ENCODE data around the gene KLF14. TPM values are rescaled to one million over a fixed set of nuclear protein-coding genes. Genes with fewer than 3 reads are reported as not detected.
A peak's percentile ranks its signal among the peaks of the same experiment; 100 is the strongest.

KLF14 gene
- total and polyA plus RNA-seq, 2 donors (not counting 3 experiments of a cell fraction or from before 2014, with no cell fraction given), result 0.01 TPM; not detected in 1

DNA sequence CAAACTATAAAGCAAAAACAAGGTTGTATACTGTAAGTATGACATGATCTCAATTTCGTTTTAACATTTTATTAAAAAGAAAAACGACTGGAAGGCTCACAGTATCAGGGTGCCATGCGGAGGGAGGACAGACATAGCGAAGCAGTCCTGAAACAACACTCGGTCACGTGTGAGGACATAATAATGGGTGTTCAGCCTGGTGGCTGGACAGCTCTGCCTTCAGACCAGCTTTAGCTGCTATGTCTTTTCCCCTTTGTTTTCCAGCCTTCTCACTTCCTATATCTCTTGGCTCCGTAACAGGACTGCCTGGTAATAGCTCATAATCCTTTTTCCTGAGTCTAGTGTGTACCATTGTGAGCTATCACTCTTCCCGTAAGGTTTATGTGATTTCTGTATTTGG lies 18.4 kb upstream of the KLF14 start:
- FAIRE-seq (no peak), DNase-seq (ENCODE audit: low read depth, low spot score) (peak; percentile 28)
- POLR2A ChIA-PET, result no interaction called here
- no peaks in the 10 kb centered on the region for H3K4me1 ChIP-seq (ENCODE audit: control insufficient read depth, extremely low read depth, insufficient read depth, low read length)
- TF ChIP-seq, protein P1, sequence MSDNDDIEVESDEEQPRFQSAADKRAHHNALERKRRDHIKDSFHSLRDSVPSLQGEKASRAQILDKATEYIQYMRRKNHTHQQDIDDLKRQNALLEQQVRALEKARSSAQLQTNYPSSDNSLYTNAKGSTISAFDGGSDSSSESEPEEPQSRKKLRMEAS (IDR thresholded peaks at IDR 0.05; ENCODE audit: insufficient read depth, insufficient read length), result no peak
- TF ChIP-seq FOS (IDR thresholded peaks at IDR 0.05; ENCODE audit: borderline replicate concordance, insufficient read depth, low read length) (no peak), GATA2 (IDR thresholded peaks at IDR 0.05; ENCODE audit: insufficient read depth, insufficient read length, low read depth, low read length) (no peak), EZH2 (IDR thresholded peaks at IDR 0.05; ENCODE audit: borderline replicate concordance, low read depth, low read length, severe bottlenecking) (no peak), JUN (IDR thresholded peaks at IDR 0.05; ENCODE audit: borderline replicate concordance, insufficient read depth, insufficient read length, low read depth) (no peak), MYC (IDR thresholded peaks at IDR 0.05; ENCODE audit: low read depth, low read length) (no peak), POLR2AphosphoS5 (IDR thresholded peaks at IDR 0.05; ENCODE audit: insufficient read depth, low read depth, low read length) (no peak), POLR2A (IDR thresholded peaks at IDR 0.05; ENCODE audit: low read depth, low read length) (no peak)
- TF ChIP-seq, protein P2, sequence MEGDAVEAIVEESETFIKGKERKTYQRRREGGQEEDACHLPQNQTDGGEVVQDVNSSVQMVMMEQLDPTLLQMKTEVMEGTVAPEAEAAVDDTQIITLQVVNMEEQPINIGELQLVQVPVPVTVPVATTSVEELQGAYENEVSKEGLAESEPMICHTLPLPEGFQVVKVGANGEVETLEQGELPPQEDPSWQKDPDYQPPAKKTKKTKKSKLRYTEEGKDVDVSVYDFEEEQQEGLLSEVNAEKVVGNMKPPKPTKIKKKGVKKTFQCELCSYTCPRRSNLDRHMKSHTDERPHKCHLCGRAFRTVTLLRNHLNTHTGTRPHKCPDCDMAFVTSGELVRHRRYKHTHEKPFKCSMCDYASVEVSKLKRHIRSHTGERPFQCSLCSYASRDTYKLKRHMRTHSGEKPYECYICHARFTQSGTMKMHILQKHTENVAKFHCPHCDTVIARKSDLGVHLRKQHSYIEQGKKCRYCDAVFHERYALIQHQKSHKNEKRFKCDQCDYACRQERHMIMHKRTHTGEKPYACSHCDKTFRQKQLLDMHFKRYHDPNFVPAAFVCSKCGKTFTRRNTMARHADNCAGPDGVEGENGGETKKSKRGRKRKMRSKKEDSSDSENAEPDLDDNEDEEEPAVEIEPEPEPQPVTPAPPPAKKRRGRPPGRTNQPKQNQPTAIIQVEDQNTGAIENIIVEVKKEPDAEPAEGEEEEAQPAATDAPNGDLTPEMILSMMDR (IDR thresholded peaks at IDR 0.05; ENCODE audit: extremely low read depth in 1 of 2, insufficient read depth in 1 of 2, low read depth in 1 of 2, low read length in 2 of 2), result no peak
- no peaks in the 10 kb centered on the region for H3K79me2 ChIP-seq (ENCODE audit: control insufficient read depth, insufficient read depth, low read length)
- no peak overlapping the region for H2AFZ ChIP-seq (ENCODE audit: low read depth, low read length)
- H3K36me3 ChIP-seq (ENCODE audit: control insufficient read depth in 2 of 2, extremely low read depth in 1 of 2, insufficient read depth in 2 of 2, low read length in 2 of 2), result no peaks in the 10 kb centered on the region
- no peaks in the 10 kb centered on the region for H3K9me3 ChIP-seq (replicated peaks; ENCODE audit: control insufficient read depth, insufficient read depth, low read length)
- intact Hi-C loops (cut with micrococcal nuclease), result loop anchor here (10.0 kb wide), 1 partner anchor 82 kb away; no protein-coding TSS in a partner anchor
- H3K4me3 ChIP-seq (replicated peaks in 1 of 3; ENCODE audit: insufficient read depth in 1 of 3, low read depth in 1 of 3, low read length in 3 of 3), result no peak overlapping the region
- H3K9ac ChIP-seq (replicated peaks; ENCODE audit: extremely low read depth, insufficient read depth, low read length), result no peak overlapping the region
- H3K9me1 ChIP-seq (replicated peaks; ENCODE audit: control insufficient read depth, extremely low read depth, insufficient read depth, low read length), result no peaks in the 10 kb centered on the region
- dilution Hi-C loops (cut with MboI; ENCODE audit: extremely low pct_ligation_motif_present, low sequenced_read_pairs), result no loop called here
- H3K27me3 ChIP-seq (ENCODE audit: control insufficient read depth in 2 of 2, insufficient read depth in 2 of 2, low read length in 2 of 2), result peaks cover 28 to 45% of the 10 kb centered on the region in 2 experiments
- no peaks in the 10 kb centered on the region for H4K20me1 ChIP-seq (replicated peaks; ENCODE audit: control insufficient read depth, extremely low read depth, insufficient read depth, low read length)
- CTCF ChIA-PET, result interaction anchor here (1.1 to 1.9 kb wide), 2 partner anchors 475 to 680 kb away, joined by 3 to 7 read pairs; no protein-coding TSS in a partner anchor
- no peak overlapping the region for H3K4me2 ChIP-seq (ENCODE audit: insufficient read depth, low read length)
- H3K27ac ChIP-seq (ENCODE audit: insufficient read depth, low read depth, low read length), result no peak overlapping the region
- BruUV-seq (replicated peaks), result no TSS peak

Data from endothelial cell of umbilical vein (primary cell).